OCI-LY3 (cell line): Measurements from ENCODE around the gene ZNF19.

ENCODE experiments used
- EZH2phosphoT487 ChIP-seq: fragments of 200-600 bp; shearing (Covaris generic); IDR thresholded peaks from 2 replicates; pipeline ENCODE4 v1.6.1; 2018; ENCODE audit warnings: antibody characterized with exemption, mixed run types, low read depth
- TF ChIP-seq, protein P1 (sequence below): fragments of 200-600, 300-600 bp; sonication (generic); IDR thresholded peaks from 2 replicates; pipeline ENCODE4 v1.5.1; 2014; ENCODE audit warnings: antibody characterized with exemption, low read length, low read depth

GRCh38 chr16:71436473-71436872, 52.7 kb downstream of the ZNF19 start:
- TF ChIP-seq, protein P1, sequence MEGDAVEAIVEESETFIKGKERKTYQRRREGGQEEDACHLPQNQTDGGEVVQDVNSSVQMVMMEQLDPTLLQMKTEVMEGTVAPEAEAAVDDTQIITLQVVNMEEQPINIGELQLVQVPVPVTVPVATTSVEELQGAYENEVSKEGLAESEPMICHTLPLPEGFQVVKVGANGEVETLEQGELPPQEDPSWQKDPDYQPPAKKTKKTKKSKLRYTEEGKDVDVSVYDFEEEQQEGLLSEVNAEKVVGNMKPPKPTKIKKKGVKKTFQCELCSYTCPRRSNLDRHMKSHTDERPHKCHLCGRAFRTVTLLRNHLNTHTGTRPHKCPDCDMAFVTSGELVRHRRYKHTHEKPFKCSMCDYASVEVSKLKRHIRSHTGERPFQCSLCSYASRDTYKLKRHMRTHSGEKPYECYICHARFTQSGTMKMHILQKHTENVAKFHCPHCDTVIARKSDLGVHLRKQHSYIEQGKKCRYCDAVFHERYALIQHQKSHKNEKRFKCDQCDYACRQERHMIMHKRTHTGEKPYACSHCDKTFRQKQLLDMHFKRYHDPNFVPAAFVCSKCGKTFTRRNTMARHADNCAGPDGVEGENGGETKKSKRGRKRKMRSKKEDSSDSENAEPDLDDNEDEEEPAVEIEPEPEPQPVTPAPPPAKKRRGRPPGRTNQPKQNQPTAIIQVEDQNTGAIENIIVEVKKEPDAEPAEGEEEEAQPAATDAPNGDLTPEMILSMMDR, result no peak
- no peak for TF ChIP-seq EZH2phosphoT487
